ENCODE data around the gene L3MBTL3. TPM values are rescaled to one million over a fixed set of nuclear protein-coding genes. Genes with fewer than 3 reads are reported as not detected.

The L3MBTL3 gene
- total RNA-seq, 1 donor from 2014 or later: 33.9 TPM

GRCh38 chr6:130026859-130027258, 8.5 kb downstream of the L3MBTL3 start:
- DNase-seq (ENCODE audit: low read depth in 2 of 2): no peak

- DNase-seq (ENCODE audit: low read depth in 2 of 2): no peak
Measured at GRCh38 chr6:130027948-130028347, 9.6 kb downstream of the L3MBTL3 start.

- DNase-seq (ENCODE audit: low read depth in 2 of 2): no peak
Measured at GRCh38 chr6:130029163-130029562, 10.8 kb downstream of the L3MBTL3 start.

- no peak for DNase-seq (ENCODE audit: low read depth in 2 of 2)
Measured at GRCh38 chr6:130032758-130033340, 14.5 kb downstream of the L3MBTL3 start.

GRCh38 chr6:130033949-130034348, 15.6 kb downstream of the L3MBTL3 start:
- no peak for DNase-seq (ENCODE audit: low read depth in 2 of 2)

- DNase-seq (ENCODE audit: low read depth in 2 of 2): peak; percentile 36 to 77
Measured at GRCh38 chr6:130034378-130035146, 16.2 kb downstream of the L3MBTL3 start.

GRCh38 chr6:130035211-130035610, 16.8 kb downstream of the L3MBTL3 start:
- DNase-seq (ENCODE audit: low read depth in 2 of 2): no peak

GRCh38 chr6:130037207-130037811, 18.9 kb downstream of the L3MBTL3 start:
- peak in 1 of 2 donors; percentile 27 for DNase-seq (ENCODE audit: low read depth in 2 of 2)

GRCh38 chr6:130041594-130041993, 23.2 kb downstream of the L3MBTL3 start:
- DNase-seq (ENCODE audit: low read depth in 2 of 2): no peak

GRCh38 chr6:130043344-130043743, 25.0 kb downstream of the L3MBTL3 start:
- DNase-seq (ENCODE audit: low read depth in 2 of 2): no peak

- DNase-seq (ENCODE audit: low read depth in 2 of 2): no peak
Measured at GRCh38 chr6:130045622-130046021, 27.2 kb downstream of the L3MBTL3 start.

- DNase-seq (ENCODE audit: low read depth in 2 of 2): peak in 1 of 2 donors; percentile 20
Measured at GRCh38 chr6:130046671-130047070, 28.3 kb downstream of the L3MBTL3 start.

- no peak for DNase-seq (ENCODE audit: low read depth in 2 of 2)
Measured at GRCh38 chr6:130047088-130047995, 29.0 kb downstream of the L3MBTL3 start.

- DNase-seq (ENCODE audit: low read depth in 2 of 2): no peak
Measured at GRCh38 chr6:130050230-130050629, 31.8 kb downstream of the L3MBTL3 start.

GRCh38 chr6:130054725-130055124, 36.3 kb downstream of the L3MBTL3 start:
- DNase-seq (ENCODE audit: low read depth in 2 of 2): no peak

- DNase-seq (ENCODE audit: low read depth in 2 of 2): no peak
Measured at GRCh38 chr6:130055271-130055670, 36.9 kb downstream of the L3MBTL3 start.

GRCh38 chr6:130057495-130057894, 39.1 kb downstream of the L3MBTL3 start:
- no peak for DNase-seq (ENCODE audit: low read depth in 2 of 2)

GRCh38 chr6:130063806-130064205, 45.4 kb downstream of the L3MBTL3 start:
- DNase-seq (ENCODE audit: low read depth in 2 of 2): no peak

GRCh38 chr6:130065609-130066156, 47.3 kb downstream of the L3MBTL3 start:
- no peak for DNase-seq (ENCODE audit: low read depth in 2 of 2)

- no peak for DNase-seq (ENCODE audit: low read depth in 2 of 2)
Measured at GRCh38 chr6:130069485-130069884, 51.1 kb downstream of the L3MBTL3 start.

GRCh38 chr6:130070326-130070725, 51.9 kb downstream of the L3MBTL3 start:
- no peak for DNase-seq (ENCODE audit: low read depth in 2 of 2)
